ENCODE results near the gene ATP1B3. TPM values are rescaled to one million over a fixed set of nuclear protein-coding genes. Genes with fewer than 3 reads are reported as not detected.

ATP1B3 gene
- total RNA-seq, 4 donors from 2014 or later, result 32.5 to 61.0 (median 41.7) TPM

GRCh38 chr3:141960731-141961130, 84.3 kb downstream of the ATP1B3 start:
- WGBS, result 53% methylated on average over 3 of the region's 3 CpGs
- intact Hi-C loops (cut with DNase I), result loop anchor here (5.0 to 10.0 kb wide), 2 partner anchors 164 to 317 kb away; no protein-coding TSS in a partner anchor
- TF ChIP-seq EP300 (IDR thresholded peaks at IDR 0.05) (no peak), POLR2AphosphoS5 (IDR thresholded peaks at IDR 0.05) (no peak), POLR2A (IDR thresholded peaks at IDR 0.05; ENCODE audit: low read depth) (no peak), CTCF (IDR thresholded peaks at IDR 0.05) (no peak)
- Histone ChIP-seq H3K36me3 (peaks cover 0 to 34% (median 14%) of the 10 kb centered on the region in 4 donors), H3K27me3 (no peaks in the 10 kb centered on the region), H3K9me3 (no peaks in the 10 kb centered on the region), H3K4me1 (peaks cover 0 to 20% (median 18%) of the 10 kb centered on the region in 4 donors), H3K27ac (replicated peaks in 1 of 4) (peak overlapping the region; percentile 35 to 74 (median 66)), H3K4me3 (no peak overlapping the region)
- DNase-seq (ENCODE audit: extremely low spot score), result no peak

- intact Hi-C loops (cut with DNase I), result loop anchor here (5.0 to 10.0 kb wide), 2 partner anchors 162 to 314 kb away; no protein-coding TSS in a partner anchor
- 90% methylated on average over 4 of the region's 4 CpGs for WGBS
- no peak for TF ChIP-seq CTCF (IDR thresholded peaks at IDR 0.05)
- TF ChIP-seq POLR2AphosphoS5 (IDR thresholded peaks at IDR 0.05), result no peak
- TF ChIP-seq POLR2A (IDR thresholded peaks at IDR 0.05; ENCODE audit: low read depth), result no peak
- no peak for TF ChIP-seq EP300 (IDR thresholded peaks at IDR 0.05)
- H3K4me3 ChIP-seq, result no peak overlapping the region
- H3K9me3 ChIP-seq, result no peaks in the 10 kb centered on the region
- H3K4me1 ChIP-seq, result peaks cover 0 to 19% (median 18%) of the 10 kb centered on the region in 4 donors
- no peak for DNase-seq (ENCODE audit: extremely low spot score)
- no peaks in the 10 kb centered on the region for H3K27me3 ChIP-seq
- peaks cover 0 to 29% (median 10%) of the 10 kb centered on the region in 4 donors for H3K36me3 ChIP-seq
- H3K27ac ChIP-seq (replicated peaks in 1 of 4), result no peak overlapping the region
Measured at GRCh38 chr3:141963301-141963700, 86.9 kb downstream of the ATP1B3 start.

- WGBS, result 88% methylated on average over 1 of the region's 1 CpG
- TF ChIP-seq CTCF (IDR thresholded peaks at IDR 0.05), result no peak
- no peak for TF ChIP-seq POLR2A (IDR thresholded peaks at IDR 0.05; ENCODE audit: low read depth)
- no peak for TF ChIP-seq EP300 (IDR thresholded peaks at IDR 0.05)
- no peak for TF ChIP-seq POLR2AphosphoS5 (IDR thresholded peaks at IDR 0.05)
- Histone ChIP-seq H3K36me3 (peaks cover 0 to 22% (median 9%) of the 10 kb centered on the region in 4 donors), H3K4me1 (peaks cover 0 to 6% (median 5%) of the 10 kb centered on the region in 4 donors), H3K27me3 (no peaks in the 10 kb centered on the region), H3K4me3 (no peak overlapping the region), H3K9me3 (no peaks in the 10 kb centered on the region), H3K27ac (replicated peaks in 1 of 4) (no peak overlapping the region)
- no peak for DNase-seq (ENCODE audit: extremely low spot score)
- intact Hi-C loops (cut with DNase I), result loop anchor here (10.0 kb wide), 1 partner anchor 159 kb away; no protein-coding TSS in a partner anchor
Measured at GRCh38 chr3:141965471-141965870, 89.0 kb downstream of the ATP1B3 start.

GRCh38 chr3:141969711-141970110, 93.3 kb downstream of the ATP1B3 start:
- H3K4me3 ChIP-seq, result no peak overlapping the region
- no peaks in the 10 kb centered on the region for H3K4me1 ChIP-seq
- no peaks in the 10 kb centered on the region for H3K9me3 ChIP-seq
- no peaks in the 10 kb centered on the region for H3K27me3 ChIP-seq
- H3K36me3 ChIP-seq, result peaks cover 0 to 18% (median 2%) of the 10 kb centered on the region in 4 donors
- TF ChIP-seq POLR2AphosphoS5 (IDR thresholded peaks at IDR 0.05) (no peak), CTCF (IDR thresholded peaks at IDR 0.05) (no peak), EP300 (IDR thresholded peaks at IDR 0.05) (no peak), POLR2A (IDR thresholded peaks at IDR 0.05; ENCODE audit: low read depth) (no peak)
- DNase-seq (ENCODE audit: extremely low spot score), result no peak
- WGBS, result 90% methylated on average over 5 of the region's 6 CpGs
- H3K27ac ChIP-seq (replicated peaks in 1 of 4), result no peak overlapping the region
- intact Hi-C loops (cut with DNase I), result loop anchor here (10.0 kb wide), 1 partner anchor 155 kb away; no protein-coding TSS in a partner anchor

GRCh38 chr3:141971571-141971970, 95.1 kb downstream of the ATP1B3 start:
- TF ChIP-seq CTCF (IDR thresholded peaks at IDR 0.05), result no peak
- no peak for TF ChIP-seq POLR2AphosphoS5 (IDR thresholded peaks at IDR 0.05)
- TF ChIP-seq POLR2A (IDR thresholded peaks at IDR 0.05; ENCODE audit: low read depth), result no peak
- TF ChIP-seq EP300 (IDR thresholded peaks at IDR 0.05), result no peak
- H3K4me1 ChIP-seq, result no peaks in the 10 kb centered on the region
- no peak overlapping the region for H3K4me3 ChIP-seq
- intact Hi-C loops (cut with DNase I), result no loop called here
- no peaks in the 10 kb centered on the region for H3K27me3 ChIP-seq
- no peak for DNase-seq (ENCODE audit: extremely low spot score)
- peaks cover 0 to 26% (median 5%) of the 10 kb centered on the region in 4 donors for H3K36me3 ChIP-seq
- no peaks in the 10 kb centered on the region for H3K9me3 ChIP-seq
- 96% methylated on average over 1 of the region's 1 CpG for WGBS
- H3K27ac ChIP-seq (replicated peaks in 1 of 4), result no peak overlapping the region
